Fibroblast of villous mesenchyme (primary cell): ENCODE results near the gene ILKAP. TPM values are rescaled to one million over a fixed set of nuclear protein-coding genes. Genes with fewer than 3 reads are reported as not detected.
A peak's percentile ranks its signal among the peaks of the same experiment; 100 is the strongest.

ENCODE experiments used
- DNase-seq: peaks from one replicate; pipeline ENCODE4 v3.0.0-alpha.2; 2010; ENCODE audit warnings: low read depth
- H3K4me3 ChIP-seq: 2 replicates; pipeline ENCODE4 v1.5.1; 2011; ENCODE audit warnings: low read depth, mild to moderate bottlenecking, low read length
- CTCF ChIP-seq: IDR thresholded peaks from 2 replicates; pipeline ENCODE4 v1.5.1; 2012; ENCODE audit warnings: low read depth, mild to moderate bottlenecking, low read length; ENCODE audit not compliant: insufficient read depth
- total RNA-seq: library from RNA; depleted of rRNA; stranded (reverse); fragments of >200 nt; gene quantifications from 2 replicates; pipeline ENCODE4 v1.2.3, GENCODE V29; 2012

ILKAP gene
- total RNA-seq, 1 donor = 22.5 TPM

GRCh38 chr2:238128534-238129001 is 74.9 kb downstream of the ILKAP start:
- TF ChIP-seq CTCF = no peak
- no peak for DNase-seq
- no peak overlapping the region for H3K4me3 ChIP-seq

- no peak for TF ChIP-seq CTCF
- no peak for DNase-seq
- no peak overlapping the region for H3K4me3 ChIP-seq
Observed at GRCh38 chr2:238128061-238128440, 75.4 kb downstream of the ILKAP start.

- peak; percentile 12 for TF ChIP-seq CTCF
- peak overlapping the region; percentile 10 for H3K4me3 ChIP-seq
- DNase-seq = peak; percentile 64
Observed at GRCh38 chr2:238127165-238128060, 76.1 kb downstream of the ILKAP start.

- no peak for DNase-seq
- H3K4me3 ChIP-seq = no peak overlapping the region
- no peak for TF ChIP-seq CTCF
Observed at GRCh38 chr2:238126775-238127164, 76.7 kb downstream of the ILKAP start.

- TF ChIP-seq CTCF = no peak
- H3K4me3 ChIP-seq = no peak overlapping the region
- DNase-seq = no peak
Observed at GRCh38 chr2:238126338-238126737, 77.2 kb downstream of the ILKAP start.

GRCh38 chr2:238125127-238125885 is 78.2 kb downstream of the ILKAP start:
- H3K4me3 ChIP-seq = no peak overlapping the region
- no peak for DNase-seq
- TF ChIP-seq CTCF = no peak
